HG03457 (cell line): ENCODE results near the gene HNF4A.
"Not testable (repeated sequence)": the region's sequence is repeated elsewhere in the genome, so short reads cannot be mapped to it uniquely, and the experiment has no call there.

Experiments used
- ATAC-seq: cut with Tn5 transposase; IDR thresholded peaks from one replicate; pipeline ENCODE4 v1.9.1; 2021; ENCODE audit warnings: moderate number of reproducible peaks; ENCODE audit not compliant: unreplicated experiment

Gene HNF4A

DNA sequence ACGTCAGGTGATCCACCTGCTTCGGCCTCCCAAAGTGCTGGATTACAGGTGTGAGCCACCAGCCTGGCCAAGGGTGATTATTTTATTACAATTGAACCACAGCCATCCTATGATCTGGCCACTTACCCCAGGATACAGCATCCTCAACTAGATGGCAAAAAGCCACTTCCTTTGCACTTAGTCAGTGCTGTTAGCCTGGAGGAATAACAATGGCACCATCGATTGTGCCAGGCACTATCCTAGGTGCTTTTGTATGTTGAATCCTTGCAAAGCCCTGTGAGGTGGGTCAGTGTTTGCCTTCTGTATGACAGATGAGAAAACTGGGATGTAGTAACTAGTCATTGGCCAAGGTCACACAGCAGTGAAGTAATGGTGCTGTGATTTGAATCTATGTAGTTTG is 109.0 kb downstream of the HNF4A start:
- no peak for ATAC-seq

DNA sequence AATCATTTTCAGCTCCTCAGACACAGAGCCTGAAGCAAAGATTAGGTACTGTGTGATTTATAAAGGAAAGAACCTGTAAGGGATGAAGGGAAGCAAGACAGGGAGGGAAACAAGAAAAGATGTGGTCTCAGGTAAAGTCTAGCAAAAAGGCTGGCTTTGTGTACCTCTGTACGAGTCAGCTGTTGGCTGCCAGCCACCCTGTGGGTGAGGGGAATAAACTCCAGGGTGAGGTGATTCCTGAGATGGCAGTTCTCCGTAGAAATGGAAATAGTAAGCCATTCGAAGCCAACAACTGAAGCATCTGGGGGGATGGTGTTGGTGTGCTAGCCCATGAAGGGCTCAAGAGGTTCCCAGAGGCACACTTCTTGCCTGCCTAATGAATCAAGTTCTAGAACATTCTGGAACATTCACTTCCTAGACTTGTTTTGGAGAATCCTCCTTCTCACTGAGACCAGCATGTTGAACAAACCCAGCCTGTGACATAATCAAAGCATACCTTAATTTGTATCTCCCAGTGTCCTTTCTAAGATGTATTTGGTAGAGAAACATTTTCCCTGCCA is 109.6 kb downstream of the HNF4A start:
- ATAC-seq = no peak

DNA sequence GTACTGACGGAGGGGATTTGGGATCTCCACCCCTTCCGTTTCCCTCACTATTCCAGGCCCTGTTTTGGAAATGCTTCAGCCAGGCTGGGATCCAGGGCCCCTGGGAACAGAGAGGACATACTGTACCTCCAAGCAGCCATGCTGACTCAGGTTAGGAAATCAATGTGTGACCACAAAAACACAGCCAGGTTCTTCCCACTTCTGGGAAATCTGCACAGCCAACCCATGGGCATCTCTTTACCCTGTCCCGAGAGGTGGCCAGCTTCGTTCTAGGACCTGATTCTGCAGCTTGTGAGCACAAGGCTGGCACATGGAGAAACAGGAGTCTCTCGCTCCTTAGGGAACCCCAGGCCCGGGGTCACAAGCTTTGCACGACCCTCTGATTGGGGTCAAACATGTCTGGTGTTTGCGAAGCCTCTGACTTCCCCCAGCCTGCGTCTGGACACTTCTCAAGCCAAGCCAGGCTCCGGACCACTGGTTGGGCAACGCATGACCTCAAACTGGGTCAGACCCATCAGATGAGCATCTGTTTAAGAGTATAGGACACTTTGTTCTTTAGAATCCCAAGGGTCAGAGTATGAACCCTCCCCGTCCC is 111.9 kb downstream of the HNF4A start:
- ATAC-seq = no peak

DNA sequence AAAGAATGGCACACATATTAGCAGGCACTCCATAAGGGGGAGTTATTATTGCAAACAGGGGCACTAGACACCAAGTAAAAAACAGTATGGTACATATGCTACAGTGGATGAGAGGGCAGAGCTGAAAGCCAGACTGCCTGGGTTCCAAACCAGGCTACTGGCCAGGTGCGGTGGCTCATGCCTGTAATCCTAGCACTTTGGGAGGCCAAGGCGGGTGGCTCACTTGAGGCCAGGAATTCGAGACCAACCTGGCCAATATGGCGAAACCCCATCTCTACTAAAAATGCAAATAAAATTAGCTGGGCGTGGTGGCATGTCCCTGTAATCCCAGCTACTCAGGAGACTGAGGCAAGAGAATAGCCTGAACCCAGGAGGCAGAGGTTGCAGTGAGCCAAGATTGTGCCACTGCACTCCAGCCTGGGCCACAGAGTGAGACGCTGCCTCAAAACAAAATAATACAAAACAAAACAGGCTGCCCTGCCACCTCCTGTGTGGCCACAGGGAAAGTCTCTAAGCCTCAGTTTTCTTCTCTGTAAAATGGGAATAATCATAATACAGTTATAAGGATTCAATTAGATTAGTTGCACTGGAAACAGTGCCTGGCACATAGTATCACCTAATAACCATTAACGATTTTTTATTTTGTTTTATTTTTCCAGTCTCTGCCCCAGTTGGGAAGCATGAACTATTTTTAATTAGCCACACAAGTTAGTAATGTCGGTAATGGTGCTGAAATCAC is 112.7 kb downstream of the HNF4A start:
- ATAC-seq = no peak

DNA sequence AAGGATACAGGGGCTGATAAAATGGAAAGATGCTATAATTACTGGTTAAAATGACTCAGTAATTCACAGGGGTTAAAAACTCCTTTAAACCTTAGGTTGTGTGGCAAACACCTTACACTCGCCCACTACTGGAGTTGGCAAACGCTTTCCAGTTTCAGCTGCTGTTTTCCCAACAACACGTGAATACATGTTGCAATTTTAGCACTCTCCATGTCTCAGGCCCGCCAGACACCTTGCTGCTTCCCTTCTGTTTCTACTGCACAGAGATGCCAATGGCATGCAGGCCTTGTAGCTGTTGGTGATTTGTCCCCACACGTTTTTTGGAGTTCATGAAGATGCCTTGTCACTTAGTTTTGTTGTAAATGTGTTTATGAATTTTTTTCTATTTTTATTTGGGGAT is 114.8 kb downstream of the HNF4A start:
- ATAC-seq = no peak

DNA sequence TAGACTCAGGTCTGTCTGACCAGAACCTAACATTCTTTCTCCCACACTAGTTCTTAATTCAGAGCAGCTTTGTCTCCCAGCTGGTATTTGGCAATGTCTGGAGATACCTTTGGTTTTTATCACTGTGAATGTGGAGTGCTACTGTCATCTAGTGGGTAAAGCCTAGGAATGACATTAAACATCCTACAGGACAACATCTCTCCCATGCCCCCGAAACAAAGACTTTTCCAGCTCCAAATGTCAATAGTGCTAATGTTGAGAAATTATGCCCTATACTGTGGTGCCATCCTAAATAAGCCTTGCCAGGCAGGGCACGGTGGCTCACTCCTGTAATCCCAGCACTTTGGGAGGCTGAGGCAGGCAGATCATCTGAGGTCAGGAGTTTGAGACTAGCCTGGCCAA is 116.0 kb downstream of the HNF4A start:
- no peak for ATAC-seq

DNA sequence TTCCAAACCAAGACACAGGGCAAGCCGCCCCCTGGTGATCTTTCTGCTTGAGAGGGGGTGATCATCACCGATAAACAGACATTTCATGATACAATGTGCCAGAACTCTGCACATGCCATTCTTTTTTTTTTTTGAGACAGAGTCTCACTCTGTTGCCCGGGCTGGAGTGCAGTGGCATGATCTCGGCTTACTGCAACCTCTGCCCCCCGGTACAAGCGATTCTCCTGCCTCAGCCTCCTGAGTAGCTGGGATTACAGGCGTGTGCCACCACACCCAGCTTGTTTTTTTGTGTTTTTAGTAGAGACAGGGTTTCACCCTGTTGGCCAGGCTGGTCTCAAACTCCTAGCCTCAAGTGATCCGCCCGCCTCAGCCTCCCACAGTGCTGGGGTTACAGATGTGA is 116.8 kb downstream of the HNF4A start:
- ATAC-seq = not testable (repeated sequence)

DNA sequence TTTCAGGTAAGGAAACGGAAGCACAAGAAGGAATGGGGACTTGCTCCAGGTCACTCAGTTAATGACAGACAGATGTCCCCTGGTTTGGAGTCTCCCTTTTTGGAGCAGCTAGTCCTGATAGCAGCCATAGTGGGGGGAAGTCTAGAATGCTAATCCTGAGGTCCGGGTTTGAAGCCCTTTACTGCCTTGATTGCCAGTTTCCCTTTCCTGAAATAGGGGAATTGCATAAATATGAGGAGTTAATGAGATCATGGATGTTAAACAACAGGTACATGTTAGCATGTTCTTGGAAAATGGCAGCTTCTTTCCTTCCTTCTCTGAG is 119.8 kb downstream of the HNF4A start:
- no peak for ATAC-seq

DNA sequence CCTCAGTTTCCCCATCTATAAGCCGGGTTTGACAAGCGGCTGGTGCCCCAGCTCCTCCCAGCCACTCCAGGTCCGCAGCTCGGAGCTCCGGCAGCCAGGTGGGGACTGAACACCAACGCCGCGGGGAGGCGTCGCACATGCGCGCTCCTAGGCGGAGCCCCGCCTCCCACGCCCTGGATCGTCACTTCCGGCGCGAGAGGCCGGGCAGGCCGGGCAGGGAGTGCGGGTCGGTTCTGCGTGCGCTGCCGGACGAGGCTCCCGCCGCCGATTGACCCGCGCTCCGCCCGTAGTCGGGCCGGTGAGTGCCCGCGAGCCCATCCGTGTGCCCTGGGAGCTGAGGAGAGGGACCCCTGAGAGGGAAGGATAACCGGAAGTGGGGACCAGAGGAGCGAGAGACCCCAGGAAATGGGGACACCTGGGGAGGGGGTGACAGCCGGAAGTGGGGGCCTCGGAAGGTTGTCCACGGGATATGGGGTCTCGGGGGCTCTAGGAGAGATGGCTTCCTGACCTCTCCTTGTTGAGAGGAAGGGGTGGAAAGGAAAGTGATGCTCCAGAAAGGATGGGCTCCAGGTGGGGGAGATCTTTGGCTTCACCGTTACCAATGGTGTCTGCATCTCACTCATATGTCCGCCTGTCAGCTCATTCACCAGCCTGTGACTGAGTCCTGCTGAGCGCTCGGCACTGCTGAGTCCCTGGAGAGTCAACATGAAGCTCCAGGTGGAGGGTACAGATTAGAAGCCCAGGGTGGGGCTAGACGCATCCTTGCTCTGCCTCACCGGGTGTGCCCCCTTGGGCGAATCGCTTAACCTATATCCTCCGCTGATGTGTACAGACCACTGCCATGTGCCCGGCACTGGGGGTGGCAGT is 120.4 kb downstream of the HNF4A start, which contains the start of gene TTPAL:
Gene TTPAL, plus strand, starts transcription at position 181 of the 867 bp plus-strand sequence. CDS start 4,126 bp downstream, outside the sequence.
- peak; percentile 77 for ATAC-seq

DNA sequence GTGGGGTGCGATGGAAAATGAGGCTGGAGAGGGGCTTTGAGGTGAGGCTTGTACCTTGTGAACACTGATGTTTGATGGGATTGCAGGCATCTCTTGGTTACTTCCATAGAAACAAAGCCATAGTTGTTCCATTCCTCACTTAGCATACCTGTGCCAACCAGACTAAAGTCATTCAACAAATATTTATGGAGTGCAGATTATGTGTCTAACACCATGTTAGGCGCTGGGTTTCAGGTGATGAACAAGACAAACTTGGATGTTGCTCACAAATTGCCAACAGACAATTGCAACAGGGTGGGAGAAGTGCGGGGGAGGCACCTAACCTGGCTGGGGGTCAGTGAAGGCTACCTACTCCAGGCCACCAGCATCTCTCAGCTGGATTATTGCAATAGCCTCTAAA is 121.7 kb downstream of the HNF4A start:
- ATAC-seq = no peak

DNA sequence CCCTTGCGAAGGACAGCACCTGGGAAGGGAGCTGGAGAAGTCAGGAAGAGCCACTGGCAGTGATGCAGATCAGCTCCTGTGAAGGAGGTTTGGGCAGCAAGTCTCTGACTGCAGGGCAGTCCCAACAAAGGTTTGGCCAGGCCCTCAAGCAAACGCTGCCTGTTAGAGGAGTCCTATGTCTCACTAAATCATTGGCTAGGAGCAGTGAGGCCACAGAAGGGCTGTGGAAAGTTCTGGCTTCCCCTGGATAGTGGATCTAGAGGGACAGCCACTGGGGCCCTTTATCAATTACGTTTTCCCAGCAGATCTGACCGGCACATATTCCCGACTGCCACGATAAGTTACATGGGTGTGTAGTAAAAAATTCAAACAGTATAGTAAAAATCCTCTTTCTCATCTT is 122.7 kb downstream of the HNF4A start:
- ATAC-seq = no peak

DNA sequence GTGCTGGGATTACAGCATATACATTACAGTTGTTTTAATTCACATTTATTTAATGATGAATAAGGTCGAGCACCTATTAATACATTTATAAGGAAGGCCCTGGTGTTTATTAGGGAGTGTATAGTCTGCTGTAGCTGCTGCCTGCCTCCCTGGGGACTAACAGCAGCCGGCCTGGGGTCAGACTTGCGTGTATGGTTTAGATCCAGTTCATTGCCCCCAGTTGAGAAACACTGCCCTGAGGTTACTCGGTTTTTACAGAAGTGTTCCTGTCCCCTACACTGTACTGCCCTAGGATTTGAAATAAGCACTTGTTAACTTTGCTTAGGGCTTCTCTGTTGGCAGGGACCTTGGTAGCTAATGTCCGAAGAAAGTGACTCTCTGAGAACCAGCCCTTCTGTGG is 124.1 kb downstream of the HNF4A start:
- ATAC-seq = no peak

DNA sequence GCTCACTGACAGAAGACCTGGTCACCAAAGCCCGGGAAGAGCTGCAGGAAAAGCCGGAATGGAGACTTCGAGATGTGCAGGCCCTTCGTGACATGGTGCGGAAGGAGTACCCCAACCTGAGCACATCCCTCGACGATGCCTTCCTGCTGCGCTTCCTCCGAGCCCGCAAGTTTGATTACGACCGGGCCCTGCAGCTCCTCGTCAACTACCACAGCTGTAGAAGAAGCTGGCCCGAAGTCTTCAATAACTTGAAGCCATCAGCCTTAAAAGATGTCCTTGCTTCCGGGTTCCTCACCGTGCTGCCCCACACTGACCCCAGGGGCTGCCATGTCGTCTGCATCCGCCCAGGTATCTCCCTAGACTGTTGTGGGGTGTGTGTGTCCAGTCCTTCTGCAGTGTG is 124.6 kb downstream of the HNF4A start:
- ATAC-seq = no peak

DNA sequence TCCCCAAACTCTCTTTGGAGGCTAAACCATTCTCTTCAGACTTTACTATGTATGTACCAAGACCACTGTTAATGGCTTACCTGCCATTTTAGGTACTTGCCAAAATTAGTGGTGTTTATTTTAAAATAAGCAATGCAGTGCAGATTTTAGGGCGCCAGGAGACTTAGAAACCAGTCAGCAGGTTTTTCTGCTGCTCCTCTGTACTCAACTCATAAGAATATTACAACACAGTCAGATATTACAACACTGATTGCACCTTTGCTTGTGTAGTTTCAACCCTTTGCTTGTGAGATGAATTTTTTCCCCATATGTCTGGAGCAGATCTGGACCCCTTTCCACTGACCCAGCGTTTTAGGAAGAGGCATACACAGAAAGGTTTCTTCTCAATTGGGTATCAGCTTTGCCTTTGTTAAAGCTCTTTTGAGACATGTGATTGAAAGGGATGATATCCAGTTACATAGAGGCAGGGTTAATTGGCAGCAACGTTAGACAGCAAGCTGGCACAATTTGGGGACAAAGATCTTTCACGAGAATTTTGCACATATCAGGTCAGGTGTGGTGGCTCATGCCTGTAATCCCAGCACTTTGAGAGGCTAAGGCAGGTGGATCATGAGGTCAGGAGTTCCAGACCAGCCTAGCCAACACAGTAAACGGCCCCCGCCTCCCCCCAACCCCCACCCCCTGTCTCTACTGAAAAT is 126.4 kb downstream of the HNF4A start:
- no peak for ATAC-seq

DNA sequence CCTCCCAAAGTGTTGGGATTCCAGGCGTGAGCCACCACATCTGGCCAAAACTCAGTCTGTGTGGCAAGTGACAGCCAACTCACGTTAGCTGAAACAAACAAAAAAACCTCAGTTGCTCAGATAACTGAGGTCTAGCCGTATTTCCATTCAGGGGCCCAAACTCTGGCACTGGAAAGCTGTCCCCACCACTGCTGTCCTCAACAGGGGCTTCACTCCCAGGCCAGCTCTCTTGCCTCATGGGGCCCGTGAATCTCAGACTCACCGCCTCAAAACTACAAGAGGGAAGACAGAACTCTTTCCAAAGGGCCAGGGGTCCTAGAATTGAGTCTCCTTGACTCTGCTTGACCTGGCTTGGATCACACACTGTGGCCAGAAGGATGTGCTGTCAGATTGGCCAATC is 127.6 kb downstream of the HNF4A start:
- ATAC-seq = no peak
